HepG2 (cell line): ENCODE data around the gene NCOA3. TPM values are rescaled to one million over a fixed set of nuclear protein-coding genes. Genes with fewer than 3 reads are reported as not detected.

Experiments
- ATAC-seq: fragments of 200-7000 bp; cut with Tn5 transposase; 3 replicates; pipeline ENCODE4 v1.9.1; 2020; ENCODE audit warnings: mild to moderate bottlenecking, moderate library complexity
- BruUV-seq: library from RNA; stranded (reverse); fragments of 400-500 nt; replicated peaks from 2 replicates; lab custom pipeline; 2021; lab: Mats Ljungman, UMichigan
- CTCF ChIA-PET: fragments of 300-600 bp; formaldehyde crosslinking; extraction: SDS; loops from one replicate; lab custom pipeline; 2021; ENCODE audit warnings: low total read pairs, inconsistent platforms, low intra/inter-chr PET ratio; lab: Yijun Ruan, JAX
- POLR2A ChIA-PET: fragments of 350-600 bp; sonication (Branson Sonifier 250); formaldehyde crosslinking; loops from one replicate; lab custom pipeline; 2020; ENCODE audit warnings: antibody characterized with exemption, inconsistent platforms; lab: Yijun Ruan, JAX
- DNase-seq: peaks from one replicate; pipeline ENCODE4 v3.0.0-alpha.2; 2015; ENCODE audit warnings: low spot score
- FAIRE-seq: peaks from 3 replicates; lab custom pipeline; 2011; peaks lifted over from hg19 to GRCh38; lab: Jason Lieb, UNC
- H2AFZ ChIP-seq: one replicate; pipeline ENCODE4 v1.6.1; 2011; ENCODE audit warnings: low read length, inconsistent platforms
- H3K27ac ChIP-seq: fragments of 300-600 bp; 3 replicates; pipeline ENCODE4 v1.8.0; 2011; ENCODE audit warnings: mixed run types, mild to moderate bottlenecking, mixed read lengths, low read length, inconsistent platforms; ENCODE audit not compliant: insufficient read depth; ENCODE audit errors: extremely low read length
- H3K27me3 ChIP-seq, 2 experiments: fragments of 200-600 bp in 1 of 2; 2 replicates in 1 of 2; 3 replicates in 1 of 2; pipeline versions ENCODE4 v1.6.0 to v1.8.0; 2011; ENCODE audit warnings: low read length in 2 of 2, mild to moderate bottlenecking in 2 of 2, moderate library complexity in 2 of 2, inconsistent platforms in 1 of 2; ENCODE audit not compliant: insufficient read depth in 2 of 2, control insufficient read depth in 1 of 2
- H3K36me3 ChIP-seq, 2 experiments: fragments of 200-600 bp in 1 of 2; replicated peaks in 1 of 2; 2 replicates in 1 of 2; 3 replicates in 1 of 2; pipeline versions ENCODE4 v1.5.1 to v1.8.0; 2011; ENCODE audit warnings: low read length in 2 of 2, inconsistent platforms in 1 of 2; ENCODE audit not compliant: insufficient read depth in 2 of 2, control insufficient read depth in 1 of 2
- H3K4me1 ChIP-seq: 2 replicates; pipeline ENCODE4 v1.5.1; 2012; ENCODE audit warnings: low read length, inconsistent platforms; ENCODE audit not compliant: insufficient read depth
- H3K4me2 ChIP-seq: 2 replicates; pipeline ENCODE4 v1.6.0; 2011; ENCODE audit warnings: low read depth, low read length, inconsistent platforms
- H3K4me3 ChIP-seq, 3 experiments: fragments of 200-600 bp in 1 of 3; sonication (generic), shearing (Covaris generic) in 1 of 3; replicated peaks in 1 of 3; 2 replicates each; pipeline ENCODE4 v1.5.1; 2011 to 2016; ENCODE audit warnings: low read length in 3 of 3, inconsistent platforms in 2 of 3, low read depth in 2 of 3, mild to moderate bottlenecking in 2 of 3, control low read depth in 1 of 3, mixed read lengths in 1 of 3; ENCODE audit not compliant: insufficient read depth in 1 of 3
- H3K79me2 ChIP-seq: one replicate; pipeline ENCODE4 v1.6.1; 2011; ENCODE audit warnings: low read length, inconsistent platforms; ENCODE audit not compliant: insufficient read depth
- H3K9ac ChIP-seq: 2 replicates; pipeline ENCODE4 v1.6.0; 2011; ENCODE audit warnings: mild to moderate bottlenecking, low read depth, low read length, inconsistent platforms; ENCODE audit not compliant: insufficient read depth
- H3K9me3 ChIP-seq: 2 replicates; pipeline ENCODE4 v1.5.1; 2012; ENCODE audit warnings: mild to moderate bottlenecking, low read length
- H4K20me1 ChIP-seq: 2 replicates; pipeline ENCODE4 v1.6.0; 2011; ENCODE audit warnings: inconsistent platforms, mild to moderate bottlenecking, low read length, moderate library complexity; ENCODE audit not compliant: insufficient read depth
- DR1 ChIP-seq: sonication (generic); formaldehyde crosslinking; IDR thresholded peaks from 2 replicates; pipeline ENCODE4 v1.8.0; 2021; ENCODE audit warnings: mild to moderate bottlenecking, missing genetic modification reagents, inconsistent platforms
- MBD4 ChIP-seq: IDR thresholded peaks from 2 replicates; pipeline ENCODE4 v1.6.1; 2012; ENCODE audit warnings: low read length, inconsistent platforms, borderline replicate concordance
- POGZ ChIP-seq: sonication (generic); formaldehyde crosslinking; IDR thresholded peaks from 2 replicates; pipeline ENCODE4 v1.4.0; 2020; ENCODE audit warnings: mild to moderate bottlenecking, missing genetic modification reagents
- RBM22 ChIP-seq: fragments of 200-400 bp; formaldehyde crosslinking; optimal IDR thresholded peaks from 2 replicates; pipeline ENCODE3; 2017; ENCODE audit warnings: mild to moderate bottlenecking, low read length, moderate library complexity
- SRSF4 ChIP-seq: fragments of 200-400 bp; formaldehyde crosslinking; IDR thresholded peaks from one replicate; pipeline ENCODE4 v1.6.1; 2018; ENCODE audit warnings: mild to moderate bottlenecking, low read depth, low read length, moderate library complexity; ENCODE audit not compliant: poor library complexity, severe bottlenecking
- ZBED4 ChIP-seq: sonication (generic); formaldehyde crosslinking; IDR thresholded peaks from 2 replicates; pipeline ENCODE4 v1.4.0; 2020; ENCODE audit warnings: missing genetic modification reagents, borderline replicate concordance
- ZBTB2 ChIP-seq: sonication (generic); formaldehyde crosslinking; IDR thresholded peaks from 2 replicates; pipeline ENCODE4 v1.8.0; 2022; ENCODE audit warnings: low read depth, missing genetic modification reagents
- ZMYM3 ChIP-seq: sonication (generic); formaldehyde crosslinking; IDR thresholded peaks from 2 replicates; pipeline ENCODE4 v1.5.1; 2020; ENCODE audit warnings: mild to moderate bottlenecking, missing genetic modification reagents
- ZNF121 ChIP-seq: sonication (generic); formaldehyde crosslinking; IDR thresholded peaks from 2 replicates; pipeline ENCODE4 v1.5.0; 2020; ENCODE audit warnings: mild to moderate bottlenecking, missing genetic modification reagents
- ZNF737 ChIP-seq: sonication (generic); formaldehyde crosslinking; IDR thresholded peaks from 2 replicates; pipeline ENCODE4 v1.5.0; 2020; ENCODE audit warnings: missing genetic modification reagents, mild to moderate bottlenecking, borderline replicate concordance
- ZNF770 ChIP-seq: sonication (generic); formaldehyde crosslinking; IDR thresholded peaks from 2 replicates; pipeline ENCODE4 v1.5.0; 2020; ENCODE audit warnings: mild to moderate bottlenecking, missing genetic modification reagents
- WGBS: methylation state at CpG from one replicate; pipeline ENCODE4 v1.1.6; 2017; ENCODE audit warnings: low lambda C conversion rate; 5-methylcytosine and 5-hydroxymethylcytosine counted together
- in situ Hi-C: cut with HindIII; loops from 2 replicates; pipeline ENCODE4 v1.10.0; 2017; ENCODE audit warnings: low pct_unique_long_range_greater_than_20kb; ENCODE audit not compliant: extremely low pct_ligation_motif_present
- intact Hi-C: fragments of 100-400 bp; cut with micrococcal nuclease; formaldehyde crosslinking; loops from one replicate; pipeline ENCODE4 v1.10.0; 2022; ENCODE audit not compliant: unreplicated experiment
- polyA plus RNA-seq, 8 experiments: library from polyadenylated mRNA; depleted of rRNA in 3 of 8; stranded (reverse) in 7 of 8; unstranded in 1 of 8; fragments of >200 nt; fragmentation: Illumina TruSeq in 4 of 8; extraction: Trizol in 4 of 8; gene quantifications; 2 replicates each; pipeline versions ENCODE4 v1.2.1 to v1.2.3, GENCODE V29; 2011 to 2016; ENCODE audit warnings: low read depth in 4 of 8, missing spikeins in 1 of 8, mixed read lengths in 1 of 8; ENCODE audit not compliant: insufficient read depth in 1 of 8
- total RNA-seq, 5 experiments: library from RNA; depleted of rRNA; stranded (reverse); fragments of >200 nt; fragmentation: Illumina TruSeq; extraction: Trizol; gene quantifications; 2 replicates each; pipeline ENCODE4 v1.2.3, GENCODE V29; 2016; ENCODE audit warnings: low read depth in 1 of 5
- TF ChIP-seq, protein P1 (sequence below): sonication (generic); formaldehyde crosslinking; IDR thresholded peaks from 2 replicates; pipeline ENCODE4 v1.8.1; 2022; ENCODE audit warnings: mild to moderate bottlenecking, missing genetic modification reagents

NCOA3 gene
- total and polyA plus RNA-seq, 2 of the 13 experiments (the other 11 are each of a cell fraction or from before 2014, with no cell fraction given): 35.0 to 56.8 TPM

DNA sequence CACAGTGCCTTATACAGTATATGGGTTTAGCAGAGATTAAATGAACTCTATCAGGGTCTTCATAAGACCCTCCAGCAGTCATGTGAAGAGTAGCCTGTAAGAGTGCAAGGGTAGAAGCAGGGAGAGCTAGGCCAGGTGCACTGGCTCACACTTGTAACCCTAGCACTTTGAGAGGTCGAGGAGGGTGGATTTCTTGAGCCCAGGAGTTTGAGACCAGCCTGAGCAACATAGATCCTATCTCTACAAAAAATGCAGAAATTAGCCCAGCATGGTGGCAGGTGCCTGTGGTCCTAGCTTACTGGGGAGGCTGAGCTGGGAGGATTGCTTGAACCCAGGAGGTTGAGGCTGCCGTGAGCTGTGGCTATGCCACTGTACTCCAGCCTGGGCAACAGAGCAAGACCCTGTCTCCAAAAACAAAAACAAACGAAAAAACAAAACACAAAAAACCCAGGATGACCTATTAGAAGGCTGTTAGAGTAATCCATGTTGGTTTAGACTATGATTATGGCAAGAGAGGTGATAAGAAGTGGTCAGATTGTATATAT is 31.9 kb downstream of the NCOA3 start:
- intact Hi-C loops: loop anchor here (1.0 kb wide), 1 partner anchor 36 kb away; no protein-coding TSS in a partner anchor
- Histone ChIP-seq H3K4me1 (peaks cover 43% of the 10 kb centered on the region), H3K27ac (no peak overlapping the region), H3K9me3 (no peaks in the 10 kb centered on the region), H3K36me3 (peaks cover 8 to 18% of the 10 kb centered on the region in 2 experiments; a peak in 4 of 5 replicates)
- ChIA-PET CTCF (no interaction called here), POLR2A (no interaction called here)
- FAIRE-seq (no peak), ATAC-seq (no peak), DNase-seq (no peak)
- TF ChIP-seq ZMYM3 (CRISPR knock-in tag) (0 out of 2 replicates have a peak, but pooled peaks have one; percentile 48), POGZ (no peak), ZNF737 (CRISPR knock-in tag) (no peak), ZNF121 (CRISPR knock-in tag) (peak; percentile 83), ZNF770 (CRISPR knock-in tag) (peak; percentile 64; the same call in 1 of the 2 replicates), DR1 (CRISPR knock-in tag) (no peak), MBD4 (no peak), ZBTB2 (CRISPR knock-in tag) (no peak), SRSF4 (no peak), RBM22 (peak; percentile 36), ZBED4 (CRISPR knock-in tag) (no peak)
- TF ChIP-seq, protein P1, sequence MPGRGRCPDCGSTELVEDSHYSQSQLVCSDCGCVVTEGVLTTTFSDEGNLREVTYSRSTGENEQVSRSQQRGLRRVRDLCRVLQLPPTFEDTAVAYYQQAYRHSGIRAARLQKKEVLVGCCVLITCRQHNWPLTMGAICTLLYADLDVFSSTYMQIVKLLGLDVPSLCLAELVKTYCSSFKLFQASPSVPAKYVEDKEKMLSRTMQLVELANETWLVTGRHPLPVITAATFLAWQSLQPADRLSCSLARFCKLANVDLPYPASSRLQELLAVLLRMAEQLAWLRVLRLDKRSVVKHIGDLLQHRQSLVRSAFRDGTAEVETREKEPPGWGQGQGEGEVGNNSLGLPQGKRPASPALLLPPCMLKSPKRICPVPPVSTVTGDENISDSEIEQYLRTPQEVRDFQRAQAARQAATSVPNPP (CRISPR knock-in tag): 0 out of 2 replicates have a peak, but pooled peaks have one; percentile 27
- TF ChIP-seq, all 625 proteins: peak for 5
- WGBS: 96% methylated on average over 3 of the region's 3 CpGs
- in situ Hi-C loops: no loop called here
- Histone ChIP-seq H3K9ac (no peak overlapping the region), H3K4me3 (no peak overlapping the region), H3K4me2 (no peak overlapping the region), H3K79me2 (peaks cover 94% of the 10 kb centered on the region), H2AFZ (no peak overlapping the region), H3K27me3 (no peaks in the 10 kb centered on the region), H4K20me1 (peaks cover 2% of the 10 kb centered on the region)
- no TSS peak for BruUV-seq
